Measurements from ENCODE around the gene MAEL.

DNA sequence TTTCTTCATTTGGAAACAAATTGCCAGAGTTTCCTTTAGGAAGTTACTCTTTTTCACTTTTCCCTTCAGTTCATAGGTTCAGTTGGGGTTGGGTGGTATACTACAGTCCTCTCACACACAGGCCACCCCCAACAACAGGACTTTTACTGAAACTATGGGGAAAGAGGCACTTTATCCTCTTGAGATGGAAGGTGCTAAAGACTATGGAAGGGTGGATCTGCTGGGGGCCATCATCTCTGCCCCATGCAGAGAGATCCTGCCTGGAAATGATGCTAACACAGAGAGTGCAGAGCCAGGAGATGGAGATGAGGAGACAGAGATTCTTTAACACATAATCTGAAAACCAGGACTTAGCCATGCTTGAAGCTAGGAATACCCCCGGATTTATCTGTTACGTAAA lies 38.0 kb upstream of the MAEL start:
- TF ChIP-seq, protein P1, sequence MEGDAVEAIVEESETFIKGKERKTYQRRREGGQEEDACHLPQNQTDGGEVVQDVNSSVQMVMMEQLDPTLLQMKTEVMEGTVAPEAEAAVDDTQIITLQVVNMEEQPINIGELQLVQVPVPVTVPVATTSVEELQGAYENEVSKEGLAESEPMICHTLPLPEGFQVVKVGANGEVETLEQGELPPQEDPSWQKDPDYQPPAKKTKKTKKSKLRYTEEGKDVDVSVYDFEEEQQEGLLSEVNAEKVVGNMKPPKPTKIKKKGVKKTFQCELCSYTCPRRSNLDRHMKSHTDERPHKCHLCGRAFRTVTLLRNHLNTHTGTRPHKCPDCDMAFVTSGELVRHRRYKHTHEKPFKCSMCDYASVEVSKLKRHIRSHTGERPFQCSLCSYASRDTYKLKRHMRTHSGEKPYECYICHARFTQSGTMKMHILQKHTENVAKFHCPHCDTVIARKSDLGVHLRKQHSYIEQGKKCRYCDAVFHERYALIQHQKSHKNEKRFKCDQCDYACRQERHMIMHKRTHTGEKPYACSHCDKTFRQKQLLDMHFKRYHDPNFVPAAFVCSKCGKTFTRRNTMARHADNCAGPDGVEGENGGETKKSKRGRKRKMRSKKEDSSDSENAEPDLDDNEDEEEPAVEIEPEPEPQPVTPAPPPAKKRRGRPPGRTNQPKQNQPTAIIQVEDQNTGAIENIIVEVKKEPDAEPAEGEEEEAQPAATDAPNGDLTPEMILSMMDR (IDR thresholded peaks at IDR 0.05; ENCODE audit: low read depth, low read length) = no peak
- no peak for TF ChIP-seq EZH2phosphoT487 (IDR thresholded peaks at IDR 0.05; ENCODE audit: low read depth)

Data from OCI-LY3 (cell line).